RWPE2 (cell line): ENCODE data around the gene VPS26B.
"Not testable (repeated sequence)": the region's sequence is repeated elsewhere in the genome, so short reads cannot be mapped to it uniquely, and the experiment has no call there.

ENCODE experiments used
- ATAC-seq: fragments of 200-7000 bp; cut with Tn5 transposase; 3 replicates; pipeline ENCODE4 v1.9.1; 2021; ENCODE audit warnings: low read depth
- DNase-seq: peaks from one replicate; pipeline ENCODE4 v3.0.0-alpha.2; 2020; ENCODE audit warnings: low spot score
- H3K27ac ChIP-seq: fragments of 450-650 bp; 2 replicates; pipeline ENCODE4 v1.5.1; 2017; ENCODE audit warnings: mild to moderate bottlenecking; ENCODE audit not compliant: poor library complexity, severe bottlenecking
- H3K27me3 ChIP-seq: fragments of 250-450 bp; sonication (Bioruptor Pico); 2 replicates; pipeline ENCODE4 v1.5.1; 2021; ENCODE audit warnings: mild to moderate bottlenecking, moderate library complexity; ENCODE audit not compliant: insufficient read depth, poor library complexity, severe bottlenecking
- H3K36me3 ChIP-seq: fragments of 250-450 bp; sonication (Bioruptor Pico); 2 replicates; pipeline ENCODE4 v1.5.1; 2020; ENCODE audit warnings: low read depth, mild to moderate bottlenecking, moderate library complexity
- H3K4me1 ChIP-seq: fragments of 250-450 bp; sonication (Bioruptor Pico); 2 replicates; pipeline ENCODE4 v1.5.1; 2021; ENCODE audit warnings: mild to moderate bottlenecking, moderate library complexity; ENCODE audit not compliant: insufficient read depth, poor library complexity, severe bottlenecking
- H3K4me3 ChIP-seq: fragments of 250-450 bp; sonication (Bioruptor Pico); 2 replicates; pipeline ENCODE4 v1.5.1; 2021; ENCODE audit warnings: mild to moderate bottlenecking, moderate library complexity; ENCODE audit not compliant: severe bottlenecking
- H3K9me3 ChIP-seq: fragments of 250-450 bp; sonication (Bioruptor Pico); 2 replicates; pipeline ENCODE4 v1.5.1; 2021; ENCODE audit warnings: mild to moderate bottlenecking, moderate library complexity; ENCODE audit not compliant: severe bottlenecking
- CTCF ChIP-seq: fragments of 450-650 bp; IDR thresholded peaks from one replicate; pipeline ENCODE4 v1.5.1; 2017; ENCODE audit warnings: mild to moderate bottlenecking, moderate library complexity; ENCODE audit not compliant: poor library complexity, severe bottlenecking

Gene VPS26B

GRCh38 chr11:134283461-134284230 is 59.2 kb downstream of the VPS26B start:
- no peaks in the 10 kb centered on the region for H3K9me3 ChIP-seq
- H3K4me3 ChIP-seq, result no peak overlapping the region
- no peaks in the 10 kb centered on the region for H3K36me3 ChIP-seq
- H3K27me3 ChIP-seq, result peaks cover 23% of the 10 kb centered on the region
- no peaks in the 10 kb centered on the region for H3K4me1 ChIP-seq
- H3K27ac ChIP-seq, result no peak overlapping the region
- DNase-seq (no peak), ATAC-seq (no peak)
- no peak for TF ChIP-seq CTCF

- not testable (repeated sequence) for H3K9me3 ChIP-seq, H3K36me3 ChIP-seq, H3K4me1 ChIP-seq, H3K27ac ChIP-seq, ATAC-seq, H3K4me3 ChIP-seq, DNase-seq
- H3K27me3 ChIP-seq, result peaks cover 18% of the 10 kb centered on the region
Measured at GRCh38 chr11:134284349-134284748, 59.9 kb downstream of the VPS26B start.

- H3K4me3 ChIP-seq, result no peak overlapping the region
- no peaks in the 10 kb centered on the region for H3K4me1 ChIP-seq
- H3K27me3 ChIP-seq, result no peaks in the 10 kb centered on the region
- DNase-seq (no peak), ATAC-seq (no peak)
- H3K27ac ChIP-seq, result no peak overlapping the region
- no peaks in the 10 kb centered on the region for H3K9me3 ChIP-seq
- TF ChIP-seq CTCF, result no peak
- no peaks in the 10 kb centered on the region for H3K36me3 ChIP-seq
Measured at GRCh38 chr11:134287561-134287960, 63.1 kb downstream of the VPS26B start.

- Histone ChIP-seq H3K4me3 (no peak overlapping the region), H3K36me3 (no peaks in the 10 kb centered on the region), H3K27ac (no peak overlapping the region), H3K4me1 (no peaks in the 10 kb centered on the region), H3K27me3 (no peaks in the 10 kb centered on the region), H3K9me3 (no peaks in the 10 kb centered on the region)
- DNase-seq, result no peak
- no peak for TF ChIP-seq CTCF
- ATAC-seq, result no peak
Measured at GRCh38 chr11:134288486-134288885, 64.0 kb downstream of the VPS26B start.

GRCh38 chr11:134289167-134289566 is 64.7 kb downstream of the VPS26B start:
- no peaks in the 10 kb centered on the region for H3K27me3 ChIP-seq
- TF ChIP-seq CTCF, result no peak
- H3K27ac ChIP-seq, result no peak overlapping the region
- ATAC-seq (no peak), DNase-seq (no peak)
- H3K36me3 ChIP-seq, result no peaks in the 10 kb centered on the region
- H3K9me3 ChIP-seq, result no peaks in the 10 kb centered on the region
- H3K4me1 ChIP-seq, result no peaks in the 10 kb centered on the region
- no peak overlapping the region for H3K4me3 ChIP-seq
